ENCODE measurements around the gene DOCK8. TPM values are rescaled to one million over a fixed set of nuclear protein-coding genes. Genes with fewer than 3 reads are reported as not detected.

Gene DOCK8
- total and polyA plus RNA-seq, 2 of the 4 experiments (the other 2 are of a cell fraction): not detected

GRCh38 chr9:373759-374206, 159.1 kb downstream of the DOCK8 start:
- Histone ChIP-seq H3K9me3 (ENCODE audit: control insufficient read depth, insufficient read depth, low read length) (no peaks in the 10 kb centered on the region), H3K14ac (replicated peaks; ENCODE audit: low read depth, low read length) (no peak overlapping the region), H4K5ac (ENCODE audit: low read depth, low read length) (no peak overlapping the region), H2AK5ac (ENCODE audit: low read depth, low read length) (no peak overlapping the region), H2BK5ac (ENCODE audit: low read depth, low read length, poor library complexity, severe bottlenecking) (no peak overlapping the region), H3K4me2 (ENCODE audit: low read depth, low read length) (no peak overlapping the region), H3K27me3 (ENCODE audit: control insufficient read depth, insufficient read depth, low read length) (peaks cover 3% of the 10 kb centered on the region; the same call in 1 of the 2 replicates), H2AK9ac (replicated peaks; ENCODE audit: low read depth, low read length, poor library complexity) (no peak overlapping the region), H3K36me3 (ENCODE audit: control insufficient read depth, insufficient read depth, low read length) (no peaks in the 10 kb centered on the region), H4K20me1 (ENCODE audit: insufficient read depth, low read length) (no peaks in the 10 kb centered on the region), H2BK120ac (ENCODE audit: low read depth, low read length) (no peak overlapping the region), H3K79me1 (ENCODE audit: low read depth in 1 of 2, low read length in 2 of 2) (no peaks in the 10 kb centered on the region), H4K91ac (ENCODE audit: insufficient read depth, low read depth, low read length) (no peak overlapping the region), H3K18ac (ENCODE audit: low read depth, low read length) (no peak overlapping the region), H3K4ac (ENCODE audit: low read depth, low read length) (no peak overlapping the region), H3K56ac (ENCODE audit: extremely low read depth, insufficient read depth, low read length) (no peak overlapping the region), H4K8ac (ENCODE audit: low read depth in 2 of 2, low read length in 2 of 2) (no peak overlapping the region), H2BK20ac (ENCODE audit: low read depth, low read length) (no peak overlapping the region), H3K9me1 (ENCODE audit: insufficient read depth, low read length) (no peaks in the 10 kb centered on the region), H3K9ac (ENCODE audit: low read depth, low read length) (no peak overlapping the region), H3K4me1 (ENCODE audit: control insufficient read depth, insufficient read depth, low read length) (no peaks in the 10 kb centered on the region), H3K23ac (ENCODE audit: low read depth, low read length) (no peak overlapping the region), H2AFZ (replicated peaks; ENCODE audit: low read length, poor library complexity) (no peak overlapping the region), H3K4me3 (ENCODE audit: insufficient read depth, low read depth, low read length) (no peak overlapping the region), H2BK15ac (ENCODE audit: low read depth, low read length) (no peak overlapping the region), H3K27ac (ENCODE audit: insufficient read depth, low read length) (no peak overlapping the region)
- dilution Hi-C loops (cut with HindIII; ENCODE audit: low sequenced_read_pairs, unreplicated experiment): no loop called here
- intact Hi-C loops (cut with micrococcal nuclease): no loop called here
- no peak for DNase-seq
- 33% methylated on average over 1 of the region's 3 CpGs; no CpG with 5 or more reads in 1 of the 2 experiments for WGBS, 2 experiments (ENCODE audit: extremely low coverage in 2 of 2, insufficient read length in 1 of 2)
- no TSS peak for BruUV-seq (replicated peaks)
- ChIA-PET CTCF (no interaction called here), POLR2A (ENCODE audit: unreplicated experiment) (no interaction called here)
- in situ Hi-C loops (cut with MboI; ENCODE audit: low sequenced_read_pairs): no loop called here
- TF ChIP-seq NFE2L2 (IDR thresholded peaks at IDR 0.05; ENCODE audit: low read depth, low read length) (no peak), MXI1 (IDR thresholded peaks at IDR 0.05; ENCODE audit: borderline replicate concordance, low read depth, low read length) (no peak)
- ATAC-seq (ENCODE audit: low read depth): no peak
